ENCODE data around the gene TSHZ2. TPM values are rescaled to one million over a fixed set of nuclear protein-coding genes. Genes with fewer than 3 reads are reported as not detected.

TSHZ2 gene
- polyA plus RNA-seq, 1 donor from 2014 or later: 4.6 TPM

DNA sequence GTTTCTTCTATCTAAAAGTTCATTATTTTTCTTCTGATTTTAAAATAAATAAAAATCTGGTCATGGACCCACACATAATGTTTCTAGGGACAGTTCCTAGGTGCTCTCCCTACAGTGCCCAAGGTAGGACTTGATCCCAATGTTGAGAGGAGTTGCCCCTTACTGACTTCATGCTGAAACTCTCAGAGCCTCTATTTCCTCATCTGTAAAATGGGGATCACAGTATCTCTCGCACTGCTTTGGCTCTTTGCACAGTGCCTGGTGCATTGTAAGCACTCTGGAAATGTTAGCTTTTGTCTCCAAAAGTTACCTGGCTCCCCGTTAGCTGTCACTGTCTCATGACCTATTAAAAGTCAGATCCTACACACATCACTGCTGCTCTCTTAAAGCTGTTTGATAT is 205.5 kb downstream of the TSHZ2 start:
- Histone ChIP-seq H3K79me2 (replicated peaks; ENCODE audit: insufficient read depth, low read length) (no peaks in the 10 kb centered on the region), H3K4me3 (ENCODE audit: low read length) (no peak overlapping the region), H3K27ac (ENCODE audit: low read length) (no peak overlapping the region), H3K9me3 (ENCODE audit: low read length) (no peaks in the 10 kb centered on the region), H3K4me2 (ENCODE audit: low read length) (no peak overlapping the region), H3K9me2 (ENCODE audit: insufficient read depth, low read length) (no peaks in the 10 kb centered on the region), H3K9ac (ENCODE audit: low read length) (no peak overlapping the region), H3F3A (ENCODE audit: insufficient read depth, low read length, poor library complexity, severe bottlenecking) (no peaks in the 10 kb centered on the region), H3K27me3 (ENCODE audit: insufficient read depth, low read depth, low read length) (no peaks in the 10 kb centered on the region), H2AFZ (ENCODE audit: low read depth, low read length) (no peak overlapping the region), H3K36me3 (ENCODE audit: insufficient read depth, low read length) (no peaks in the 10 kb centered on the region), H4K20me1 (ENCODE audit: insufficient read depth) (no peaks in the 10 kb centered on the region)
- TF ChIP-seq, protein P1, sequence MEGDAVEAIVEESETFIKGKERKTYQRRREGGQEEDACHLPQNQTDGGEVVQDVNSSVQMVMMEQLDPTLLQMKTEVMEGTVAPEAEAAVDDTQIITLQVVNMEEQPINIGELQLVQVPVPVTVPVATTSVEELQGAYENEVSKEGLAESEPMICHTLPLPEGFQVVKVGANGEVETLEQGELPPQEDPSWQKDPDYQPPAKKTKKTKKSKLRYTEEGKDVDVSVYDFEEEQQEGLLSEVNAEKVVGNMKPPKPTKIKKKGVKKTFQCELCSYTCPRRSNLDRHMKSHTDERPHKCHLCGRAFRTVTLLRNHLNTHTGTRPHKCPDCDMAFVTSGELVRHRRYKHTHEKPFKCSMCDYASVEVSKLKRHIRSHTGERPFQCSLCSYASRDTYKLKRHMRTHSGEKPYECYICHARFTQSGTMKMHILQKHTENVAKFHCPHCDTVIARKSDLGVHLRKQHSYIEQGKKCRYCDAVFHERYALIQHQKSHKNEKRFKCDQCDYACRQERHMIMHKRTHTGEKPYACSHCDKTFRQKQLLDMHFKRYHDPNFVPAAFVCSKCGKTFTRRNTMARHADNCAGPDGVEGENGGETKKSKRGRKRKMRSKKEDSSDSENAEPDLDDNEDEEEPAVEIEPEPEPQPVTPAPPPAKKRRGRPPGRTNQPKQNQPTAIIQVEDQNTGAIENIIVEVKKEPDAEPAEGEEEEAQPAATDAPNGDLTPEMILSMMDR (IDR thresholded peaks at IDR 0.05; ENCODE audit: poor library complexity, severe bottlenecking): no peak
- no peak for TF ChIP-seq MXI1 (conservative IDR thresholded peaks at IDR 0.05; ENCODE audit: poor library complexity, severe bottlenecking)
- no peak for TF ChIP-seq SMC3 (conservative IDR thresholded peaks at IDR 0.05; ENCODE audit: poor library complexity)
- TF ChIP-seq, protein P2, sequence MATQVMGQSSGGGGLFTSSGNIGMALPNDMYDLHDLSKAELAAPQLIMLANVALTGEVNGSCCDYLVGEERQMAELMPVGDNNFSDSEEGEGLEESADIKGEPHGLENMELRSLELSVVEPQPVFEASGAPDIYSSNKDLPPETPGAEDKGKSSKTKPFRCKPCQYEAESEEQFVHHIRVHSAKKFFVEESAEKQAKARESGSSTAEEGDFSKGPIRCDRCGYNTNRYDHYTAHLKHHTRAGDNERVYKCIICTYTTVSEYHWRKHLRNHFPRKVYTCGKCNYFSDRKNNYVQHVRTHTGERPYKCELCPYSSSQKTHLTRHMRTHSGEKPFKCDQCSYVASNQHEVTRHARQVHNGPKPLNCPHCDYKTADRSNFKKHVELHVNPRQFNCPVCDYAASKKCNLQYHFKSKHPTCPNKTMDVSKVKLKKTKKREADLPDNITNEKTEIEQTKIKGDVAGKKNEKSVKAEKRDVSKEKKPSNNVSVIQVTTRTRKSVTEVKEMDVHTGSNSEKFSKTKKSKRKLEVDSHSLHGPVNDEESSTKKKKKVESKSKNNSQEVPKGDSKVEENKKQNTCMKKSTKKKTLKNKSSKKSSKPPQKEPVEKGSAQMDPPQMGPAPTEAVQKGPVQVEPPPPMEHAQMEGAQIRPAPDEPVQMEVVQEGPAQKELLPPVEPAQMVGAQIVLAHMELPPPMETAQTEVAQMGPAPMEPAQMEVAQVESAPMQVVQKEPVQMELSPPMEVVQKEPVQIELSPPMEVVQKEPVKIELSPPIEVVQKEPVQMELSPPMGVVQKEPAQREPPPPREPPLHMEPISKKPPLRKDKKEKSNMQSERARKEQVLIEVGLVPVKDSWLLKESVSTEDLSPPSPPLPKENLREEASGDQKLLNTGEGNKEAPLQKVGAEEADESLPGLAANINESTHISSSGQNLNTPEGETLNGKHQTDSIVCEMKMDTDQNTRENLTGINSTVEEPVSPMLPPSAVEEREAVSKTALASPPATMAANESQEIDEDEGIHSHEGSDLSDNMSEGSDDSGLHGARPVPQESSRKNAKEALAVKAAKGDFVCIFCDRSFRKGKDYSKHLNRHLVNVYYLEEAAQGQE (IDR thresholded peaks at IDR 0.05; ENCODE audit: borderline replicate concordance): no peak
- TF ChIP-seq POLR2AphosphoS5 (IDR thresholded peaks at IDR 0.05): no peak
- no peak for TF ChIP-seq RAD21 (conservative IDR thresholded peaks at IDR 0.05)
- no peak for TF ChIP-seq TAF1 (IDR thresholded peaks at IDR 0.05; ENCODE audit: low read depth)
- TF ChIP-seq EZH2 (IDR thresholded peaks at IDR 0.05; ENCODE audit: borderline replicate concordance, insufficient read depth, low read length, poor library complexity, severe bottlenecking): no peak
- no peak for TF ChIP-seq EP300 (conservative IDR thresholded peaks at IDR 0.05; ENCODE audit: poor library complexity, severe bottlenecking)

DNA sequence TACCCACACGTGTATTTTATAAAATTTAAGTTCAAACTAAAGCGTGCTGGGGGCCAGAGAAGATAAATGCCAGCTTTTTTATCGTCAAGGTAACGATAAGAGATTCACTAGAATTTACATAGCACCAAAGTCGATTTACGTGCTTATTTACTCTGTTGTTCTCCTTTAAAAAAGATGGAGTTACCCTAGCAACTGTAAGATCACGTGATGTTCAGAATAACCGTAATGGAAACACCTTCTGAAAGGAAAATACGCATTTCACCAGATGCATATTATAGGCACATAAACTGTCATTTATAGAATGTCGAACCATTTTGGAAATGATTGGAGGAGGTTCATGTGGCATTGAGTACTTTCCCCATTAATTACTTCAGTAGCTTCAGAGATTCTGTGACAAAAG is 207.6 kb downstream of the TSHZ2 start:
- no peaks in the 10 kb centered on the region for H4K20me1 ChIP-seq (ENCODE audit: insufficient read depth)
- no peak overlapping the region for H2AFZ ChIP-seq (ENCODE audit: low read depth, low read length)
- H3K27ac ChIP-seq (ENCODE audit: low read length): no peak overlapping the region
- H3K27me3 ChIP-seq (ENCODE audit: insufficient read depth, low read depth, low read length): no peaks in the 10 kb centered on the region
- TF ChIP-seq SMC3 (conservative IDR thresholded peaks at IDR 0.05; ENCODE audit: poor library complexity) (no peak), TAF1 (IDR thresholded peaks at IDR 0.05; ENCODE audit: low read depth) (no peak), MXI1 (conservative IDR thresholded peaks at IDR 0.05; ENCODE audit: poor library complexity, severe bottlenecking) (no peak), EZH2 (IDR thresholded peaks at IDR 0.05; ENCODE audit: borderline replicate concordance, insufficient read depth, low read length, poor library complexity, severe bottlenecking) (no peak), EP300 (conservative IDR thresholded peaks at IDR 0.05; ENCODE audit: poor library complexity, severe bottlenecking) (no peak), RAD21 (conservative IDR thresholded peaks at IDR 0.05) (no peak), POLR2AphosphoS5 (IDR thresholded peaks at IDR 0.05) (no peak)
- TF ChIP-seq, protein P2 (IDR thresholded peaks at IDR 0.05; ENCODE audit: borderline replicate concordance): no peak
- TF ChIP-seq, protein P1 (IDR thresholded peaks at IDR 0.05; ENCODE audit: poor library complexity, severe bottlenecking): no peak
- H3K36me3 ChIP-seq (ENCODE audit: insufficient read depth, low read length): no peaks in the 10 kb centered on the region
- H3F3A ChIP-seq (ENCODE audit: insufficient read depth, low read length, poor library complexity, severe bottlenecking): no peaks in the 10 kb centered on the region
- H3K79me2 ChIP-seq (replicated peaks; ENCODE audit: insufficient read depth, low read length): no peaks in the 10 kb centered on the region
- no peak overlapping the region for H3K9ac ChIP-seq (ENCODE audit: low read length)
- H3K4me2 ChIP-seq (ENCODE audit: low read length): no peak overlapping the region
- H3K9me3 ChIP-seq (ENCODE audit: low read length): no peaks in the 10 kb centered on the region
- H3K4me3 ChIP-seq (ENCODE audit: low read length): no peak overlapping the region
- no peaks in the 10 kb centered on the region for H3K9me2 ChIP-seq (ENCODE audit: insufficient read depth, low read length)
